CD4-positive, alpha-beta T cell treated with Interleukin-4 for 4 hours (primary cell): ENCODE data around the gene FAM9C.
A peak's percentile ranks its signal among the peaks of the same experiment; 100 is the strongest.
"Not testable (repeated sequence)": the region's sequence is repeated elsewhere in the genome, so short reads cannot be mapped to it uniquely, and the experiment has no call there.

Experiments
- DNase-seq: peaks from one replicate; pipeline ENCODE4 v3.0.0-alpha.2; 2020

The FAM9C gene

DNA sequence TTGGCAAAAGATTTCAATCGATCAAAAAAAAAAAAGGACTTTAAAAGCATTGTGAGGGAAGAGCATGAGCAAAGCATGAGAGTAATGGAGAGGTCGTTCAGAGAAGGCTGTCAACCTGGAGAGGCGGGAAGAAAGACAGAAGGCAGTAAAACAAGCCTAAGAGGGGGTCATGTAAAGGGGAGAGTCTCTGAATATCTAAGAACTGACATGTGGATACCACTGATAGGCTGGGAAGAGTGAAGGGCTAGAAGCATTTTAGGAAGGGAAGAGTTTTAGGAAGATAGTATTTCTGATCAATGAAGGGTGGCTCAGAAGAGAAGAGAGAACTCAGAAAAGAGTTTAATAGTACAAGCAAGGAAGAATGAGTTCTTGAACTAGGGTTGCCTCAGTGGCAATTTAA, 7.5 kb downstream of the FAM9C start:
- no peak for DNase-seq

DNA sequence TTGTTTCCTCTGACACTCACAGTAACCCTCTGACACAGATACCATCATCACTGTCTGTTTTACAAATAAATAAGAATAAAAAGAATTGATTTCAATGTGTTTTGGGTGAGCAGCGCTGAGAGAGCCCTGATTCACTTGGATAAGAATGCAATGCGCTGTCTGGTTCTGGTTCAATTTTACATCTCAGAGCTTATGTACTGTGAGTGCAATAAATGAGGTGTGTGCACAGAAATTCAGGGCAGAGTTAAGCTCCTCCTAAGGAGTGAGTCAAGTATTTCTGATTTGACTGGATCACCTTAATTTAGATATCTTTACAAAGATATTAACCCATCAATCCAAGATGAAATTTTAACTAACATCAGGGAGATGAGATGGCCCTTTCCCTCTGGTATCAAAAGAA, 11.2 kb downstream of the FAM9C start:
- DNase-seq, result no peak

DNA sequence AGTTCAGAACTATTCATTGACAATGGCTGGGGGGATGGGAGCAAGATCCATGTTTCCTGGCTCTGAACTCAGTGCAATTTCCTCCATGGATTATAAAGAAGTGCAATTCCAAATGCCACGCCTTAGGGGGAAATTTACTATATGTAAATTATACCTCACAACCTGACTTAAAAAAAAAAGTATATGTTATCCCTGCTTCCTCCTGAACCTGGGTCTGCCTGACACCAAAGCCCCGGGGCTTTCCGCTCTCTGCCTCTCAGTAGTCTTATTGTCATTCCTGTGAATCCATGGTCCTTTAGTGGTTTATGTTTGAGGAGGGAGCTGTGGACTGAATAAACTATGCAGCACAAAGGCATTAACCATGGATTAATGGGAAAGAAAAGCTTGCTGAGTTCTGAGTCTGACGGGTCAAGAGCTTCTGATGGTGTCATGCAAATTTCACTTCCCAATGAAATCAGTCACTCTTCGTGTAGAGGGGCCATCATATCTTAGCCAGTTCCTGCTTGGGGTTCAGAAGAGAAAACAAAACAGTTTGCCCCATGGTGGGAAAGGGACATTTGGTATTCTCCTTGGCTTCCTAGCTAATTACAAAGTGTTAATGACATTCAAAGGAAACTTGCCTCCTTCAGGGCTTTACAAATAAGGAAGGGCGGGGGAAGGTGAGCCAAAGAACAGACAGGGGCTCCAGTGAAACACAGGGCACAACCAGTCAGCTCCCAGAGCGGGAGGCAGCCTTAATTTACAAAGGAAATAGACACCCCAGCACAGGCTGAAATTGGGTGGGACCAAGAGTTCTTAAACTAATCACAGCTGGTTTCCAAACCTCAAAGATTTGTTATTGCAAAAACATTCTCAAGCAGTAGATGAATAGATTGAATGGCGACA, 14.3 kb downstream of the FAM9C start:
- DNase-seq, result peak; percentile 68

DNA sequence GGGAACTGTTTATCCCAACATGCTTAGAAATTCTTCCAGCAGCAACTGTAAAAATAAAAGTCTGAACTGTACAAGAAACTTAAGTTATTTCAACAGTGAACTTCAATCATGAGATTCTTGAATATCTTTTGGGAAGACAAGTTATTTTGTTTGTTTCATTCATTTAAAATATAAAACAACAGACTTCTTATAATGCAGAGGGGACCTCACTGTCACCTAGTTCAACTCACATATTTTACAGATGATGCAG, 14.9 kb downstream of the FAM9C start:
- no peak for DNase-seq

DNA sequence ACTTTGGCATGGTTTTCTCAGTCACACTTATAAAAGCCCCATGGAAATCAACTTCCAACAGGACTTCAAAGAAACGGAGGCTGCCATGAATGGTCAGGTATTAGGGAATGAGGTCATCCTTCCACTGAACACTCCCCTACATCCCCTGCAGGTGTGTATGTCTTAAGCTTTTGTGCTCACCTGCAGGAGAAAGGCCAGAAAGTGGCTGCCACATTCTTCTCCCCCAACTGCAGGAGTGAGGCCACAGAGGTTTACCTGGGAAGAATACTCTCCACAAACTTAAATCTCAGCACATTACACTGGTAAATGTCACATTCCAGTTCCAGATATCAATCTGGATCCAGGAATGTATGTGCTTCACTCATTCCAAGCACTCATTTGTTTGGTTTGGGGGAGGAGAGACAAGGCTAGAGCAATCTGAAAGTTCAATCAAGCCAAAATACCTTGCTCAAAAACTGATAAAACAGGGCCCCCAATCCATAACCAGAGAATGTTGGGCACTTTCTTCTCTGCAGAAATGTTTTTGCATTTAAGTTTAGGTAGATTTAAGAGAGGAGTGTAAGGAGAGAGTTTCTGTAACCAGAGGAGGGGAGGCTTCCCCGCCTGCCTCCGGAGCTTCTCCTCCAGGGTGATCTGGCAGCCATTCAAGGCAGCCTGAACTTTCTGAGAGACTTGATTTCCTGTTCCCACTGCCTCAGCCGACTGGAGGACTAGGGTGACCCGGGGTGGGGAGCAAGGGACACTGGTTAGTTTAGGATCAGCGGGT, 15.4 kb downstream of the FAM9C start:
- no peak for DNase-seq

DNA sequence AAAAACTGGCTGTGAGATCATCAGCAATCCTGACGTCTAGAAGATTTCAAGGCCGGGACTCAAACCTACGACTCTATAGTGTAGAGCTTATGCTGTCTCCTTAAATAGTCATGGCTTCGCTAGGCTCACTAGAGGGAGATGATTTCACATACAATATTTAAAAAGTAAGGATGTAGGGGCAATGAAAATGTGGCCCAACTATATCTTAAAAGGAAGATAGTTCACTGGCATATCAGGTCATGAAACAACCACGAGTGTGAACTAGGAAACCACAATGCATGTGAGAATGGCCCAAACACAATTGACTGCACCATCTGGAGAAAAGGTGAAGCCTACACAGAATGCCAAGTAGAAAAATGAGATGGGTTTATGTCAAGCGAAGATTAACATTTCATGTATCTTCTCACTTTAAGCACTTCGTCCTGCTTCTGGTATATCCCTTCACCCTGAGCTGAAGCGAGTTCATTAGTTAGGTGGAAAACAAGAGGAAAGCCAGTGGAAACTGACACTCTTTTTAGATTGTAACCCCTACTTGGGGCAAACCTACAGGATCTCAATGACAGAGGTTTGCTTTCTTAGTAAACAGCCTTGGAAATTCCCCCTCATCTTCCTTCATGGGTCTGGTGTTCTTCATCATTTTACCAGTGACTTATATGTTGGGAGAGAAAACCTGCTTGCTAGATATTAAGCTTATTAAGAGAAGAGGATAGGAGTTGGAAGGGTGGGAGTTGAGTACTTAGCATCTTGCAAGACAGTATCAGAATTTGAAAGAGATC, 17.4 kb downstream of the FAM9C start:
- peak; percentile 42 for DNase-seq

DNA sequence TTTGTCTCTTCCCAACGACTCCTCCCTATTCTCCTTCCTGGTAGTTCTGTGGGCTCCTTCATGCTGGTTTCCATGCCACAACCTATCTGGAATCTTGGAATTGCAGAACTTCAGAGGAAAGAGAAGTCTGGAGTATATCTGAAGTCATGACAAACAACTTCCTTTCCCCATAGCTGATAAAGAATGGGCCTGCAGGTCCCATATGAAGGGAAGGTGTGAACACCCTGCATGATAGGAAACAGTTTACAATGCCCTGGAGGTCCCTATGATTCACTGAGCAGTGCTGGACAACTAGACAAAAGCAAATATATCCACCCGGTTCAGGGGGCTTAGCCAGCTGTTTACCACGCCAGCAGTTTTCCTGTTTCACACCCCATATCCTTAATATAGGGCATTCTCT, 19.4 kb downstream of the FAM9C start:
- no peak for DNase-seq

DNA sequence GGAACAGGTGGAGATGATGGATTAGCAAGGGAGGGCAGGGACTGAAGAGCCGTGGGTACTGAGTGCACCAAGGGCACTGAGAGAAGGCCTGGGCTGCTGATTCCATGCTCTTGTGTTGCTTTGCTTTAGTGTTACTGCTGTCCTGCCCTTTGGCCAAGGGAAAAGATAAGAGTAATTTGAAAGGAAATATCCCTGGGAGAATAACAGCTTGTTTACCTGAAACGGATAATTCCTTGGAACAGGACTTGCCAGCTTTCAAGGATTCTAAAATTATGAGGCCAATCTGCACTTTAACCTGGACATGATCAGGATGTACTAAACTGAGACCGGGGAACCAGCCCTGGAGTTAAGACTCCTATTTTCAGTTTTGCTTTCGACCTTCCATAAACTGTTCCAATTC, 20.4 kb downstream of the FAM9C start:
- no peak for DNase-seq

DNA sequence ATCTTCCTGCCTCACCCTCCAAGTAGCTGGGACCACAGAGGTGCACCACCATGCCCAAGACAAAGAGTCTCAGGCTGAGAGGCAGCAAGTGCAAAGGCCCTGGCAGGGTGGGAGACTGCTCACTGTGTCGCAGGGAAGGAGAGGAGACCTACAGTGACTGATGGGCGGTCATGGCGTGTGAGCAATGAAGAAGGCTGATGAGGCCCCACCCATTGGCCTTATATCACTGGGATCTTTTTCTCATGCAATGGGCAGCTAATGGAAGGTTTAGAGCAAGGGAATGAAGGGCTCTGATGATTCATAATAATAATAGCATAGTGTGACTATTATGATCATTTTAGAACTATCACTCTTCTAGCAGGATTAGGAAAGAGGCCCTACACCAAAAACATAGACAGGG, 20.9 kb downstream of the FAM9C start:
- no peak for DNase-seq

DNA sequence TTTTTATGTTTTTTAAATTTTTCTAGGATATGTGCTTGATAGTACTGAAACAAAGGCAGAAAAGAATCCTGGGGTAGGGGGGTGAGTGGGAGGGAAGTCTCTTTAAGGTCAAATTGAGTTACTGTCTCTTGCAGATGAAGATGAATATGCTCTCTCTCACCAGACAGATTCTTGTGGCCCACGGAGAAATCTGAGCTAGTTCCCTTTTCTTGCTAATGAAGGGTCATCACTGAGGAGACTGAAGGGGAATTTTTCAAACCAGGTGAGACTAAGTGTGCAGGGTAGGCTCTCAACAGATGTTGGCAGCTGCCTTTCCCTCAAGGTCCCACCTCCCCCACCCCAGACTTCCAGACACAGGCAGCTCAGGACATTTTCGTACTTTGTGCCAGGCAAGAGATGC, 21.5 kb downstream of the FAM9C start:
- DNase-seq, result no peak

DNA sequence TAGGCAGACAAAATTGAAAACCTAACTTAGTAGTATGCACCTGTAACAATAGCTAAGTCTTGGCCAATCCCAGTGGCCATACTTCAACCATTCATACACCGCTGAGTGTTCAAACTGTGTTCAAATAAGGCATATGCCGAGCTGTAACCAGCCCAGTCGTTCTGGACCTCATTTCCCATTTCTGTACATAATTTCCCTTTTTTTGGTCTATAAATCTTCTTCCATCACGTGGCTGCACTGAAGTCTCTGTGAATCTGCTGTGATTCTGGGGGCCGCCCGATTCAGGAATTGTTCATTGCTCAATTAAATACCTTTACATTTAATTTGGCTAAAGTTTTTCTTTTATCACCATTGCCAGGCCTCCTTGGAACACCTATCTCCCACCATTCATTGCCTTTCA, 27.7 kb downstream of the FAM9C start:
- DNase-seq, result not testable (repeated sequence)

DNA sequence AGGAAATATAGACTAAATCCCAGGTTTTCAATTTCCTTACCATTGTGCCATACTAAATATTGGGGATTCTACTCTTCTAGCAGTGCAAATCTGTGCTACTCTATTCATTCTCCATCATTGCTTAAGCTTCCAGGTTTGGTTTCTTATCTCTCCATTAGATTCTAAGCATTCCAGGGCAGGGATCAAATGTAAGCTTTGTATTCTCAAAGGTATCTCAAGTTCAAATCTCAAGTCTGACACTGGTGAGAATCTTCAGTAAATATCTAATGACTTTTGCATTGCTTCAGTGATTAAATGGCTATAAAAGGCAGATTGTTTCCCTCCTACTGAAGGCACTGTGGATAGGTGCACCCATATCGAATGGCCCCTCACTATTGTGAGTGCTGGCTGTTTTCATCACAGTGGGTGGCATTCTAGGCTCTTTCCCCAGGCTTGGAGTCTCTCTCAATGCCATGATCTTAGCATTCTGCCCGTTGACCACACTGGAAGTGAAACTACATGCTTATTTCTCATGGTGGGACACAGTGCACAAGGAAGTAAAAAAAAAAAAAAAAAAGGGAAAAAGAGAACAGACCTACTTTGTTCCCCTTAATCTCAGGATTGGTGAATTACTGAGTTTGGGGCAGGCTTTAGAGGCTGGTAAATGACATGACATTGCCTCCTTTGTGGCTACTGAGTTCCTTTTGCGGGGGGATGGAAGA, 28.7 kb downstream of the FAM9C start:
- no peak for DNase-seq

DNA sequence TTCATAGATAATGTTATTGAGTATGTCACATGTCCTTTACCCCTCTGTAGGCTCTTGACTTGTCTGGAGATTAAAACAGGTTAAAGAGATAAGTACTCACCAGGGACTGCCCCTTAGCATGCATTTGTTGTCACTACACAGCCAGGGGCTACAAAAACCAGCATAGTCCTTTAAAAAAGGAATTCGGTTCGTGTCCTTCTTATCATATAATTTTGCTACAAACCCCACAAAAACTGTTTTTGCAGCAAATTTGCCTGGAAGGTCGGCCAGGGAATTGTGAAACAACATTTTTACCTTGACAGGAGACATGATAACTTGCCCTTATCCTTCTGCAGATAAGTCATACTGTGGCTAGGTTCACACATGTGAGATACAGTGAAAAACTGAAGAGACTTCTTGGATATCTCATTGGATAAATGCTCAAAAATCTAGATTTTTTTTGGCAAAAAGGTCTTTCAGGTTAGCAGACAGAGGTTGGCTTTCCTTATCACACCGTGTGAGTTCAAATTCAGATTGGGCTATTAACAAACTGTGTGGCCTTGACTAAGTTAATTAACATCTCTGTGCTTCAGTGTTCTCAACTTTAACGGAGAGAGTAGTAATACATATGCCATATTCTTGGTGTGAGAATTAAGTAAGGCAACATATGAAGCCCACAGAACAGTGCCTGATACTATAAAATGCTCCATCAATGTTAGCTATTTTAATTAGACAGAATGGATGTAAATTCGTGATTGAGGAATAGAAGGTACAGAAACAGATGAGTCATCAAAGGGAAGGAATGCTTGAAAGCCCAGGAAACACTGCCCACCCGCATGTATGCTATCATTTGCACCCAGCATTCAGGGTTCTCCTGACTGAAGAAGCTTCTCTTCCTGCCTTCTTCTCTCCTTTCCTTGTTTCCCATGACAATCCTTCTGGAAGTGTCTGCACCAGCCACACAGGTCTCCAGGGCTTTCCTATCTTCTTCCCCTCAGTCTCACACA, 30.0 kb downstream of the FAM9C start:
- no peak for DNase-seq

DNA sequence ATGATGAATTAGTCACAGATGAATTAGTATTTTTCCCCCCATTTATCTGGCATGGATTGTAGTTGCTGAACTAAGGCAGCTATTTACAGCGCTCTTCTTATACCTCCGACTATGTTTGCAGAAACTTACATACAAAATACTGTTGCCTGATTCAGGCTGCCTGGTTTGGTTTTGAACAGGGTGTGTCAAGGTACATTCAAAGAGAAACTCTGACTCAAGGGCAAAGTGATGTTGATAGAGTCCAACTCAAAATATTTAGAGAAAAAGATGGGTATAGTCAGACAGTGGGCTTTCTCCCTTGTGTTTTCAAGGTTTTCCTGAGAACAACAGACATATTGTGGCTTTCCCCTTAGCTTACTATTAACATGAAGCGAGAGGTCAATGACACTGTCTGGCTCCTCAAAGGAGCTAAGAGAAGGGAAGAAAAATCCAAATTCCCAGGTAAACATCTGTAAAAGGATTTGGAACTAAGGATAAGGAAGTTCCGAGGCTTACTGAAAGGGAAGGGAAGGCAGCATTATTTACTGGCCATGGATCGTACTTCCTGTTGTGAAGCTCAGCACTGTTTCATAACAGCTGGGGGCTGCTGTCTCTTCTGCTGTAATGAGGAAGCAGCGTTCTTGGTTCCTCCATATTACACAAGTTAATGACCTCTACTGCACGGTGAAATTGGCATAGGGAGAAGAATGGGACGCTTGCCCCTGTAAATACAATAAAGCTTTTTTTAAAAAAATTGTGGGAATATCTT, 30.9 kb downstream of the FAM9C start:
- peak; percentile 87 for DNase-seq

DNA sequence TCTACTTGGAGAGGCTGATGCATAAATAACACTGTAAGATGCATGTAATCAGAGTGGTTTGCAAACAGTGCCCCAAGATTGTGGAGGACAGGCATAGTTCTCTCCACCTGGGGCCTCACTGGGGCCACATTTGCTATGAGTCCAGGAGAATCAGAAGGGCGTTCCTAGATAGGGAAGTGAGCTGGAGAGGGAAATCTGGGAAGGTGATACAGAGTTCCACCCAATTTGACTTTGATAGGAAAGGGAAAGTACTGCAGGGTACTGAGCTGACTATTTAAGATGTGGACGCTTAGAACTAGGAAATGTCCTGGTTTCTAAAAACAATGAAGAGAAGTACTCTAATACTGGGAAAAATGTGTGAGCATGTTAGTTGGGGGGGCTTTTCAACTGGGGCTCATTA, 33.9 kb downstream of the FAM9C start:
- DNase-seq, result no peak

DNA sequence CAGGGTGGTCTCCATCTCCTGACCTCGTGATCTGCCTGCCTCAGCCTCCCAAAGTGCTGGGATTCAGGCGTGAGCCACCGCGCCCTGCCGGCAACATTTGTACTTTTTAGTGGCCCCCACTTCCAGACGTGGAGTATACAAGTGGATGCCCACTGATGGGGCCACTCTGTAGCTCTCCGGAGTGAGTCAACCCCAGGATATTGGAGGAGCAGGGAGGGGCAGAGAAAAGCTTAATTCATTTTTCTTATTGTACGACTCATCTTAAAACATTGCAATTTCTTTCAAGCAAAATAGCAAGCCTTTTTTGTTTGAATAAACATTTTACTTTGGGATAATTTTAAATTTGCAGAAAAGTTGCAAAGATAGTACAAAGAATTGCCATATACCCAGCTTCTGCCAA, 34.6 kb downstream of the FAM9C start:
- DNase-seq, result no peak

DNA sequence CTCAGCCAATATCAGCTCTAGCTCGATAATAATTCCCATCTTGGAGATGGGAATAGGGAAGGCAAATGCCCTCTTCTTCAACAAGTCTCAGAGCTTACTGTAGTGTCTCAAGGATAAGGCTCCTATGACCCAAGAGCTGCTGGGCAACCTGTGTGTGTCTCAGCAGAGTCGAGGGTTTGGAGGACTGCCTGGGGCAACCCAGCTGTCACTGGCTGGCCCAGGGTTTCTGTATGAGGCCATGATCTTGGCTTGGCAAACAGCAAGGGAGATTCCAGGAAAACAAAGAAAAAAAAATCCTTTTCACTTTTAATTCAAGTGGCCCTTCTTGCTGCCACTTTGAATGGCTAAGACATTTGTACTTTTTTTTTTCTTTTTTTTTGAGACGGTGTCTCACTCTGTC, 35.1 kb downstream of the FAM9C start:
- no peak for DNase-seq

DNA sequence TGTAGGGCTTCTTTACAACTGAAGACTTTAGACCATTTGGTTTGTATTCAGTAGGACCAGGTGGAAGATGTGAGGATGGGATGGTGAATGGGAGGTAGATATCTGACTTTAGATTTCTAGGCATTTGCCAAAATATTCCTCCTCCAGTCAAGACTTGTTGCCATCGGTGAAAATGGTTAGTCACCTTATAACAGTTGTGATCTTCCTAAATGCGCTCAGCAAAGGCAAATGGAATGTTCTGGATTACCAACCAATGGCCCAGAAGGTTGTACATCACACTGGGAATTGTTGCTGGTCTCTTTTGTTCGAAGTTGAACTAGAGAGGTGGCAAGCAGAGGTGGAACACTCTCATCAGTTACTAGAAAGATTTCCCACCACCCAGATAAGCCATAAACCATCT, 35.6 kb downstream of the FAM9C start:
- no peak for DNase-seq

DNA sequence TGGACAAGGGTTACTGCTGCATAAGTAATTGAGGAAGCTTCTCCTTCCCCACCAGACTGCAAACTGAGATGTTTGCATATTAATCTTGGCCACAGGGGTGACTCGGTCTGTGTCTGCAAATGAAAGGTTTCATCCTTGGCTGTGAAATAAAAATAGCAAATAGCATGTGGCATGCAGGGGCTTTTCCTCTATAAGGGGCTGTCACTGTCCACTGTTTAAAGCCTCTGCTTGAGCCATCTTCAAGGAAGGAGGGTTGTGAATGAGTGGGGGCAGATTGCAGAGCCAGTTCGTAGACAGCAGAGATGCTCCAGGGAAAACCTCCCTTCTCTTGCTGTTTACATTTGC, 36.3 kb downstream of the FAM9C start:
- no peak for DNase-seq

DNA sequence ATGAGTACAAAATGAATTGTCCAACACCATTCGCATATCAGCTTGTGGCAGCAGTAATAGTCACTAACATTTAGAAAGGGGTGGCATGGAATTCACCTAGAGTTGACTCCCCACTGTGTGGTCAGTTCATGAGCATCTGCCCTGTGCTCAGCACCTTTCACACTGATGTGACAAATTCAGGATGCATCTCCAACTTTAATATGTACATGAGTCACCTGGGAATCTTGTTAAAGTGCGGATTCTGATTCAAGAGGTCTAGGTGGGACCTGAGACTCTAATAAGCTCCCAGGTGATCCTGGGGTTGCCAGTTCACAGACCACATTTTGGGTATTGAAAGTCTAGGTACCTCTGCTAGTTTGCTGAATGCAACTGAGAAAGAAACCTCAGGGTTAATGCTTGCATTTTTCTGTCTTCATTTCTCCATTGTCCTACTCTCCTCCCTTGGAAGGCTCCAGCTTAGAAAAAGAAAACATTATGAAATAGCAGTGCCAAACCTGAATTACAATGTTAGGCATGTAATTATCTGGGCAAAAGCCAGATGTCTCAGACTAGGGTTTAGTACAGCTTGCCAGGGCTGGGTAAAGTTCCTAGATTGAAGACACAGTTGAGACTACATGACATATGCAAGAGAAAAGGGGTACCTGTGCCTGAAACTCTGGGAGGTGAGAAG, 36.8 kb downstream of the FAM9C start:
- DNase-seq, result no peak
